RWPE2 (cell line): ENCODE results near the gene OBI1.

ENCODE experiments used
- ATAC-seq: fragments of 200-7000 bp; cut with Tn5 transposase; 3 replicates; pipeline ENCODE4 v1.9.1; 2021; ENCODE audit warnings: low read depth
- DNase-seq: peaks from one replicate; pipeline ENCODE4 v3.0.0-alpha.2; 2020; ENCODE audit warnings: low spot score
- H3K27ac ChIP-seq: fragments of 450-650 bp; 2 replicates; pipeline ENCODE4 v1.5.1; 2017; ENCODE audit warnings: mild to moderate bottlenecking; ENCODE audit not compliant: poor library complexity, severe bottlenecking
- H3K27me3 ChIP-seq: fragments of 250-450 bp; sonication (Bioruptor Pico); 2 replicates; pipeline ENCODE4 v1.5.1; 2021; ENCODE audit warnings: mild to moderate bottlenecking, moderate library complexity; ENCODE audit not compliant: insufficient read depth, poor library complexity, severe bottlenecking
- H3K36me3 ChIP-seq: fragments of 250-450 bp; sonication (Bioruptor Pico); 2 replicates; pipeline ENCODE4 v1.5.1; 2020; ENCODE audit warnings: low read depth, mild to moderate bottlenecking, moderate library complexity
- H3K4me1 ChIP-seq: fragments of 250-450 bp; sonication (Bioruptor Pico); 2 replicates; pipeline ENCODE4 v1.5.1; 2021; ENCODE audit warnings: mild to moderate bottlenecking, moderate library complexity; ENCODE audit not compliant: insufficient read depth, poor library complexity, severe bottlenecking
- H3K4me3 ChIP-seq: fragments of 250-450 bp; sonication (Bioruptor Pico); 2 replicates; pipeline ENCODE4 v1.5.1; 2021; ENCODE audit warnings: mild to moderate bottlenecking, moderate library complexity; ENCODE audit not compliant: severe bottlenecking
- H3K9me3 ChIP-seq: fragments of 250-450 bp; sonication (Bioruptor Pico); 2 replicates; pipeline ENCODE4 v1.5.1; 2021; ENCODE audit warnings: mild to moderate bottlenecking, moderate library complexity; ENCODE audit not compliant: severe bottlenecking
- CTCF ChIP-seq: fragments of 450-650 bp; IDR thresholded peaks from one replicate; pipeline ENCODE4 v1.5.1; 2017; ENCODE audit warnings: mild to moderate bottlenecking, moderate library complexity; ENCODE audit not compliant: poor library complexity, severe bottlenecking

The OBI1 gene

GRCh38 chr13:78686461-78686860, 27.5 kb upstream of the OBI1 start:
- Histone ChIP-seq H3K4me3 (no peak overlapping the region), H3K9me3 (no peaks in the 10 kb centered on the region), H3K4me1 (no peaks in the 10 kb centered on the region), H3K27ac (no peak overlapping the region), H3K27me3 (no peaks in the 10 kb centered on the region), H3K36me3 (no peaks in the 10 kb centered on the region)
- TF ChIP-seq CTCF: no peak
- DNase-seq (no peak), ATAC-seq (no peak)

- DNase-seq: no peak
These were observed 21.8 kb upstream of the OBI1 start for GRCh38 chr13:78680576-78681350.

GRCh38 chr13:78680115-78680561, 21.2 kb upstream of the OBI1 start:
- H3K4me1 ChIP-seq: no peaks in the 10 kb centered on the region
- no peaks in the 10 kb centered on the region for H3K9me3 ChIP-seq
- H3K27ac ChIP-seq: no peak overlapping the region
- H3K27me3 ChIP-seq: peaks cover 11% of the 10 kb centered on the region
- no peak for TF ChIP-seq CTCF
- H3K4me3 ChIP-seq: no peak overlapping the region
- DNase-seq (no peak), ATAC-seq (no peak)
- no peaks in the 10 kb centered on the region for H3K36me3 ChIP-seq

More at GRCh38 chr13:78680576-78681350, 21.8 kb upstream of the OBI1 start:
- H3K27me3 ChIP-seq: peaks cover 11% of the 10 kb centered on the region
- TF ChIP-seq CTCF: no peak
- no peaks in the 10 kb centered on the region for H3K4me1 ChIP-seq
- no peak overlapping the region for H3K27ac ChIP-seq
- H3K9me3 ChIP-seq: no peaks in the 10 kb centered on the region
- no peak for ATAC-seq
- no peak overlapping the region for H3K4me3 ChIP-seq
- no peaks in the 10 kb centered on the region for H3K36me3 ChIP-seq

- H3K27ac ChIP-seq: no peak overlapping the region
- no peaks in the 10 kb centered on the region for H3K9me3 ChIP-seq
- no peak for TF ChIP-seq CTCF
- no peaks in the 10 kb centered on the region for H3K4me1 ChIP-seq
- ATAC-seq: no peak
- no peaks in the 10 kb centered on the region for H3K36me3 ChIP-seq
- no peak overlapping the region for H3K4me3 ChIP-seq
- no peak for DNase-seq
- H3K27me3 ChIP-seq: peaks cover 11% of the 10 kb centered on the region
These were observed 20.4 kb upstream of the OBI1 start for GRCh38 chr13:78679329-78679728.

GRCh38 chr13:78675112-78675511, 16.2 kb upstream of the OBI1 start:
- no peak for ATAC-seq
- Histone ChIP-seq H3K27me3 (peaks cover 8% of the 10 kb centered on the region), H3K4me3 (no peak overlapping the region), H3K4me1 (no peaks in the 10 kb centered on the region), H3K27ac (no peak overlapping the region), H3K9me3 (no peaks in the 10 kb centered on the region), H3K36me3 (no peaks in the 10 kb centered on the region)
- no peak for DNase-seq
- no peak for TF ChIP-seq CTCF
